Smooth muscle cell (in vitro differentiated cells): ENCODE data around the gene PKN1. TPM values are rescaled to one million over a fixed set of nuclear protein-coding genes. Genes with fewer than 3 reads are reported as not detected.

Experiments
- DNase-seq: peaks from one replicate; lab custom pipeline; 2025; ENCODE audit not compliant: unreplicated experiment; lab: John Stamatoyannopoulos, UW
- H2AFZ ChIP-seq: fragments of 200-600 bp; sonication (generic); 2 replicates; pipeline ENCODE4 v1.6.0; 2016; ENCODE audit warnings: antibody characterized with exemption, low read depth, mild to moderate bottlenecking
- H3F3A ChIP-seq: fragments of 200-600 bp; sonication (generic); 2 replicates; pipeline ENCODE4 v1.6.0; 2017; ENCODE audit warnings: antibody characterized with exemption, low read depth
- H3K27ac ChIP-seq: fragments of 200-600 bp; sonication (generic); 2 replicates; pipeline ENCODE4 v1.5.1; 2016; ENCODE audit warnings: low read depth, mild to moderate bottlenecking
- H3K27me3 ChIP-seq: fragments of 200-600 bp; sonication (generic); 2 replicates; pipeline ENCODE4 v1.6.1; 2016; ENCODE audit warnings: low read depth, mild to moderate bottlenecking
- H3K36me3 ChIP-seq: fragments of 200-600 bp; sonication (generic); 2 replicates; pipeline ENCODE4 v1.5.1; 2016; ENCODE audit warnings: low read depth
- H3K4me1 ChIP-seq: fragments of 200-600 bp; sonication (generic); 2 replicates; pipeline ENCODE4 v1.5.1; 2016; ENCODE audit warnings: low read depth
- H3K4me2 ChIP-seq: fragments of 200-600 bp; sonication (generic); 2 replicates; pipeline ENCODE4 v1.6.0; 2016; ENCODE audit warnings: mild to moderate bottlenecking
- H3K4me3 ChIP-seq: fragments of 200-600 bp; sonication (generic); 2 replicates; pipeline ENCODE4 v1.5.1; 2016; ENCODE audit warnings: mild to moderate bottlenecking
- H3K79me2 ChIP-seq: fragments of 200-600 bp; sonication (generic); 2 replicates; pipeline ENCODE4 v1.6.0; 2016; ENCODE audit warnings: low read depth, mild to moderate bottlenecking
- H3K9ac ChIP-seq: fragments of 200-600 bp; sonication (generic); 2 replicates; pipeline ENCODE4 v1.6.0; 2016; ENCODE audit warnings: low read depth
- H3K9me3 ChIP-seq: fragments of 200-600 bp; sonication (generic); replicated peaks from 2 replicates; pipeline ENCODE4 v1.5.1; 2016; ENCODE audit warnings: low read depth
- H4K20me1 ChIP-seq: fragments of 200-600 bp; sonication (generic); 2 replicates; pipeline ENCODE4 v1.6.0; 2016; ENCODE audit warnings: low read depth
- WGBS: methylation state at CpG from one replicate; pipeline ENCODE4 v1.1.7; 2016; ENCODE audit warnings: low lambda C conversion rate; 5-methylcytosine and 5-hydroxymethylcytosine counted together
- polyA plus RNA-seq: library from polyadenylated mRNA; unstranded; fragments of >200 nt; fragmentation: Nextera tagmentation; extraction: Ambion mirVana; gene quantifications from 2 replicates; pipeline ENCODE4 v1.2.1, GENCODE V29; 2016
- total RNA-seq: library from RNA; depleted of rRNA; stranded (reverse); fragments of >200 nt; gene quantifications from 2 replicates; pipeline ENCODE4 v1.2.3, GENCODE V29; 2014
- TF ChIP-seq, protein P1 (sequence below): fragments of 200-600 bp; sonication (generic); IDR thresholded peaks from 2 replicates; pipeline ENCODE4 v1.5.1; 2017; ENCODE audit warnings: borderline replicate concordance, mild to moderate bottlenecking, antibody characterized with exemption; ENCODE audit not compliant: insufficient read depth, poor library complexity, severe bottlenecking

Gene PKN1
- total and polyA plus RNA-seq, 2 experiments from 2014 or later: 28.0 to 64.8 TPM

DNA sequence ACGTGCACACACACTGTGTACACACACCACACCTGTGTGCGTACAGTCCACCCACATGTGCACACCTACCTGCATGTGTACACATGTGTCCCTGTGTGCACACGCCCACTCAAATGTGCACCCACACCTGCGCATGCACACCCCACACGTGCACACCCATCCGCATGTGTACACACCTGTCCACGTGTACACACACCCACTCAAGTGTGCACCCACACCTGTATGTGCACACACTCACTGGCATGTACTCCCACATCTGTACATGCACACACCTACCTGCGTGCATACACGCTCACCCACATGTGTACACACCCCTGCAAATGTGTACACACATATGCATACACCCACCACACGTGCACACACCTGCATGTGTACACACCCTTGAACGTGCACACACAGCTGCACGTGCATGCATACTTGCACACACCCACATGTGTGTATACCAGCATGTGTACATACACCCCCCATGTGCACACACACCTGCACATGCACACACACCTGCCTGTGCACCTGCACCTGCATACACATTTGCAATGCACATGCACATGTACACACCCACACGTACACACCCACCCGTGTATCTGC is 10.6 kb downstream of the PKN1 start:
- no peak for DNase-seq
- Histone ChIP-seq H3K9ac (no peak overlapping the region), H3K27ac (no peak overlapping the region), H3F3A (no peaks in the 10 kb centered on the region), H3K4me1 (no peaks in the 10 kb centered on the region), H3K4me3 (no peak overlapping the region), H2AFZ (no peak overlapping the region), H3K36me3 (no peaks in the 10 kb centered on the region), H3K4me2 (no peak overlapping the region), H4K20me1 (peaks cover 14% of the 10 kb centered on the region), H3K79me2 (peaks cover 3% of the 10 kb centered on the region), H3K9me3 (no peaks in the 10 kb centered on the region), H3K27me3 (no peaks in the 10 kb centered on the region)
- WGBS: 98% methylated on average over 12 of the region's 14 CpGs
- TF ChIP-seq, protein P1, sequence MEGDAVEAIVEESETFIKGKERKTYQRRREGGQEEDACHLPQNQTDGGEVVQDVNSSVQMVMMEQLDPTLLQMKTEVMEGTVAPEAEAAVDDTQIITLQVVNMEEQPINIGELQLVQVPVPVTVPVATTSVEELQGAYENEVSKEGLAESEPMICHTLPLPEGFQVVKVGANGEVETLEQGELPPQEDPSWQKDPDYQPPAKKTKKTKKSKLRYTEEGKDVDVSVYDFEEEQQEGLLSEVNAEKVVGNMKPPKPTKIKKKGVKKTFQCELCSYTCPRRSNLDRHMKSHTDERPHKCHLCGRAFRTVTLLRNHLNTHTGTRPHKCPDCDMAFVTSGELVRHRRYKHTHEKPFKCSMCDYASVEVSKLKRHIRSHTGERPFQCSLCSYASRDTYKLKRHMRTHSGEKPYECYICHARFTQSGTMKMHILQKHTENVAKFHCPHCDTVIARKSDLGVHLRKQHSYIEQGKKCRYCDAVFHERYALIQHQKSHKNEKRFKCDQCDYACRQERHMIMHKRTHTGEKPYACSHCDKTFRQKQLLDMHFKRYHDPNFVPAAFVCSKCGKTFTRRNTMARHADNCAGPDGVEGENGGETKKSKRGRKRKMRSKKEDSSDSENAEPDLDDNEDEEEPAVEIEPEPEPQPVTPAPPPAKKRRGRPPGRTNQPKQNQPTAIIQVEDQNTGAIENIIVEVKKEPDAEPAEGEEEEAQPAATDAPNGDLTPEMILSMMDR: no peak

DNA sequence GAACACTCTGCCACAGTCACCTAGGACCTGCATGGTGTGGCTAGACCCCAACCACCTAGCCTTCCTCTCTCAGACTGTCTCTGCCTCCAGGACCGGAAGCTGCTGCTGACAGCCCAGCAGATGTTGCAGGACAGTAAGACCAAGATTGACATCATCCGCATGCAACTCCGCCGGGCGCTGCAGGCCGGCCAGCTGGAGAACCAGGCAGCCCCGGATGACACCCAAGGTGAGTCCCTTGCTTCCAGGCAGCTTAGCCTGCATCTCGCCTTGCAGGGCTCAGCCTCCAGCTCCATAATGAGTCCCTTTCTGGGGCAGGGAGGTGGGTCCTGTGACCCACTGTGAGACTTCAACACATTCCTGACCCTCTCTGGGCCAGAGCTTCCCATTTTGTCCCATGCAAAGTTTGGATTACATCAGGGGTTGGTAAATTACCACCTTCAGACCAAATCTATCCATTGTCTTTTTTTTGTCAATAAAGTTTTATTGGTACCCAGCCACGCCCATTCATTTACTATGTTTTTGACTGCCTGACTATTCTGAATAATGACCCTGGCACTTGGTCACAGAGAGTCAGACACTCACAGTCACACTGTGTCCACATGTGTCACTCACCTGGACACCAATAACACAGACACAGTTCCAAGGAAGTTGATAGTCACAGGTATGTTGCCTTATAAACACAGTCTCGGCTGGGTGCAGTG is 13.4 kb downstream of the PKN1 start:
- no peak overlapping the region for H3K4me3 ChIP-seq
- H3K27ac ChIP-seq: no peak overlapping the region
- H3K36me3 ChIP-seq: no peaks in the 10 kb centered on the region
- no peaks in the 10 kb centered on the region for H4K20me1 ChIP-seq
- no peak overlapping the region for H3K9ac ChIP-seq
- H3K79me2 ChIP-seq: no peaks in the 10 kb centered on the region
- WGBS: 92% methylated on average over 10 of the region's 10 CpGs
- H3K9me3 ChIP-seq: no peaks in the 10 kb centered on the region
- H3F3A ChIP-seq: no peaks in the 10 kb centered on the region
- H3K27me3 ChIP-seq: no peaks in the 10 kb centered on the region
- no peak for DNase-seq
- H3K4me2 ChIP-seq: no peak overlapping the region
- TF ChIP-seq, protein P1: no peak
- H3K4me1 ChIP-seq: no peaks in the 10 kb centered on the region
- H2AFZ ChIP-seq: no peak overlapping the region

DNA sequence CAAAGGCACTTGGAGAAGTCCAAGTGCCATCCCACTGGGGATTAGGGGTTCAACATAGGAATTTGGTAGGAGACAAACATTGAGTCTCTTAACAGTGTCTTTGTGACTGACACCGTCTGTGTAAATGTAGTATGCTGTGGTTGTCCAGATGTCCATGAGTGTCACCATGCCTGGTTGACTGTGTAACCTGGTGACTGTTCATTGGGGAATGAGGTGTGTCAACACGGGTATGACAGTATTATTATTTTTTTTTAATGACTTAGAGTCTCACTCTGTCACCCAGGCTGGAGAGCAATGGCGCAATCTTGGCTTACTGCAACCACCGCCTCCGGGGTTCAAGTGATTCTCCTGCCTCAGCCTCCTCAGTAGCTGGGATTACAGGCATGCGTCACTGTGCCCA is 16.2 kb downstream of the PKN1 start:
- H3K9ac ChIP-seq: no peak overlapping the region
- no peak overlapping the region for H3K4me2 ChIP-seq
- H2AFZ ChIP-seq: no peak overlapping the region
- no peaks in the 10 kb centered on the region for H3K9me3 ChIP-seq
- TF ChIP-seq, protein P1: no peak
- H3K27ac ChIP-seq: no peak overlapping the region
- H3K79me2 ChIP-seq: no peaks in the 10 kb centered on the region
- DNase-seq: no peak
- no peaks in the 10 kb centered on the region for H4K20me1 ChIP-seq
- no peaks in the 10 kb centered on the region for H3K27me3 ChIP-seq
- H3K4me1 ChIP-seq: no peaks in the 10 kb centered on the region
- no peaks in the 10 kb centered on the region for H3K36me3 ChIP-seq
- no peaks in the 10 kb centered on the region for H3F3A ChIP-seq
- H3K4me3 ChIP-seq: no peak overlapping the region
- WGBS: 82% methylated on average over 6 of the region's 6 CpGs
